Measurements from ENCODE around the gene PRR12.

DNA sequence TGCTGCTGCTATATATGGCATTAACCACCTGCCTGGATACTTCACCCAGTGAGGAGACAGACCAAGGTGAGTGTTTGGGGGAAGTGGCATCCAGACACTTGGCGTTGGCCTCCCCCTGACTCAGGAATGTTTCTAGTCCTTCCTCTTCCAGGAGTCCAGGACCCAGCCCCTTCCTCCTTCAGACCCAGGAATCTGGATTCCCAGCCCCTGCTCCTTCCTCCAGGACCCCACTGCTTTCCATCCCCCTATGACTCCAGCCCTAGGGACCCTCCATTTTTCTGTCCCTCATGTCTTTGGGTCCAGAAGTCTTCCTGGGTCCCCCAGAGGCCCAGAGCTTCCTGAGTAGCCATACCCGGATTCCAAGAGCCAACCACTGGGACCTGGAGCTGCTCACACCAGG lies 7.7 kb upstream of the PRR12 start:
- TF ChIP-seq POLR2A (IDR thresholded peaks at IDR 0.05; ENCODE audit: extremely low read depth, insufficient read length) (no peak), MYC (IDR thresholded peaks at IDR 0.05; ENCODE audit: low read depth, low read length) (no peak)
- TF ChIP-seq, protein P1, sequence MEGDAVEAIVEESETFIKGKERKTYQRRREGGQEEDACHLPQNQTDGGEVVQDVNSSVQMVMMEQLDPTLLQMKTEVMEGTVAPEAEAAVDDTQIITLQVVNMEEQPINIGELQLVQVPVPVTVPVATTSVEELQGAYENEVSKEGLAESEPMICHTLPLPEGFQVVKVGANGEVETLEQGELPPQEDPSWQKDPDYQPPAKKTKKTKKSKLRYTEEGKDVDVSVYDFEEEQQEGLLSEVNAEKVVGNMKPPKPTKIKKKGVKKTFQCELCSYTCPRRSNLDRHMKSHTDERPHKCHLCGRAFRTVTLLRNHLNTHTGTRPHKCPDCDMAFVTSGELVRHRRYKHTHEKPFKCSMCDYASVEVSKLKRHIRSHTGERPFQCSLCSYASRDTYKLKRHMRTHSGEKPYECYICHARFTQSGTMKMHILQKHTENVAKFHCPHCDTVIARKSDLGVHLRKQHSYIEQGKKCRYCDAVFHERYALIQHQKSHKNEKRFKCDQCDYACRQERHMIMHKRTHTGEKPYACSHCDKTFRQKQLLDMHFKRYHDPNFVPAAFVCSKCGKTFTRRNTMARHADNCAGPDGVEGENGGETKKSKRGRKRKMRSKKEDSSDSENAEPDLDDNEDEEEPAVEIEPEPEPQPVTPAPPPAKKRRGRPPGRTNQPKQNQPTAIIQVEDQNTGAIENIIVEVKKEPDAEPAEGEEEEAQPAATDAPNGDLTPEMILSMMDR (IDR thresholded peaks at IDR 0.05; ENCODE audit: low read depth, low read length): no peak
